Measurements from ENCODE around the gene MS4A2. TPM values are rescaled to one million over a fixed set of nuclear protein-coding genes. Genes with fewer than 3 reads are reported as not detected.
"Not testable (repeated sequence)": the region's sequence is repeated elsewhere in the genome, so short reads cannot be mapped to it uniquely, and the experiment has no call there.

The MS4A2 gene
- polyA plus RNA-seq, 1 donor: 0.37 TPM

DNA sequence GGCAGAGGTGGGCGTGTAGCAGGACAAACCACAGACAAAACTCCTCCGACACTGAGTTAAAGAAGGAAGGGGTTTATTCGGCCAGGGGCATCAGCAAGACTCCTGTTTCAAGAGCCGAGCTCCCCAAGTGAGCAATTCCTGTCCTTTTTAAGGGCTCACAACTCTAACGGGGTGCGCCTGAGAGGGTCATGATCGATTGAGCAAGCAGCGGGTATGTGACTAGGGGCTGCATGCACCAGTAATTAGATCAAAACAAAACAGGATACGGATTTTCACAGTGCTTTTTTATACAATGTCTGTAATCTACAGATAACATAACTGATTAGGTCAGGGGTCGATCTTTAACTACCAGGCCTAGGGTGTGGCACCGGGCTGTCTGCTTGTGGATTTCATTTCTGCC is 12.9 kb downstream of the MS4A2 start:
- not testable (repeated sequence) for DNase-seq (ENCODE audit: low read depth)

GRCh38 chr11:60104471-60105115 is 16.1 kb downstream of the MS4A2 start:
- DNase-seq (ENCODE audit: low read depth): not testable (repeated sequence)

DNA sequence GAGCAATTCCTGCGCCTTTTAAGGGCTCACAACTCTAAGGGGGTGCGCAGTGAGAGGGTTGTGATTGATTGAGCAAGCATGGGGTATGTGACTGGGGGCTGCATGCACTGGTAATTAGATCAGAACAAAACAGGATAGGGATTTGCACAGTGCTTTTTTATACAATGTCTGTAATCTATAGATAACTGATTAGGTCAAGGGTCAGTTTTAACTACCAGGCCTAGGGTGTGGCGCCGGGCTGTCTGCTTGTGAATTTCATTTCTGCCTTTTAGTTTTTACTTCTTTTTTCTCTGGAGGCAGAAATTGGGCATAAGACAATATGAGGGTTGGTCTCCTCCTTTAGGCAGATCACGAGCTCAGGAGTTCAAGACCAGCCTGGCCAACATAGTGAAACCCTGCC is 20.2 kb downstream of the MS4A2 start:
- not testable (repeated sequence) for DNase-seq (ENCODE audit: low read depth)

- no peak for DNase-seq (ENCODE audit: low read depth)
Observed at GRCh38 chr11:60111793-60112192, 23.3 kb downstream of the MS4A2 start.

GRCh38 chr11:60116996-60117790 is 28.7 kb downstream of the MS4A2 start:
- DNase-seq (ENCODE audit: low read depth): no peak

GRCh38 chr11:60118338-60118737 is 29.9 kb downstream of the MS4A2 start:
- DNase-seq (ENCODE audit: low read depth): no peak

DNA sequence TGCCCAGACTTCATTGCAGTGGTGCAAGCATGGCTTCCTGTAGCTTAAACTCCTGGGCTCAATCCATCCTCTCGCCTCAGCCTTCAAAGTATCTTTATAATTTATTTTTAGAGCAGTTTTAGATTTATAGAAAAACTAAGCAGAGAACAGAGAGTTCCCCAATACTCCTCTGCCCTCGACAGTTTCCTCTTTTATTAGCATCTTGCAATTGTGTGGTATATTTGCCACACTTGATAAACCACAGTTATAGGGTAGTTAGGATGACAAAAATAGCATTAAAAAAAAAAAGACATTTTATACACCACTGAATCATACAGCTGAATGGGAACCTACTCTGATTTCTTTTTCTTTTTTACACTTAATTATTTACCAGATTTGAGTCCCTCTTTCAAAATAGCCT is 31.2 kb downstream of the MS4A2 start:
- no peak for DNase-seq (ENCODE audit: low read depth)

DNA sequence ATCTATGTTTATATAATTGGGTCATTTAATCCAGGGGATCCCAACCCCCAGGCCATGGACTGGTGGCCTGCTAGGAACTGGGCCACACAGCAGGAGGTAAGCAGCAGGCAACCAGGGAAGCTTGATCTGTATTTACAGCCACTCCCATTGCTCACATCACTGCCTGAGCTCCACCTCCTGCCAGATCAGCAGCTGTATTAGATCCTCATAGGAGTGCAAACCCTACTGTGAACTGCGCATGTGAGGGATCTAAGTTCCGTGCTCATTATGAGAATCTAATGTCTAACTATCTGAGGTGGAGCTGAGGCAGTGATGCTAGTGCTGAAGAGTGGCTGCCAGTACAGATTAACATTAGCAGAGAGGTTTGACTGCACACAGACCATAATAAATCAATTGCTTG is 32.8 kb downstream of the MS4A2 start:
- DNase-seq (ENCODE audit: low read depth): no peak

DNA sequence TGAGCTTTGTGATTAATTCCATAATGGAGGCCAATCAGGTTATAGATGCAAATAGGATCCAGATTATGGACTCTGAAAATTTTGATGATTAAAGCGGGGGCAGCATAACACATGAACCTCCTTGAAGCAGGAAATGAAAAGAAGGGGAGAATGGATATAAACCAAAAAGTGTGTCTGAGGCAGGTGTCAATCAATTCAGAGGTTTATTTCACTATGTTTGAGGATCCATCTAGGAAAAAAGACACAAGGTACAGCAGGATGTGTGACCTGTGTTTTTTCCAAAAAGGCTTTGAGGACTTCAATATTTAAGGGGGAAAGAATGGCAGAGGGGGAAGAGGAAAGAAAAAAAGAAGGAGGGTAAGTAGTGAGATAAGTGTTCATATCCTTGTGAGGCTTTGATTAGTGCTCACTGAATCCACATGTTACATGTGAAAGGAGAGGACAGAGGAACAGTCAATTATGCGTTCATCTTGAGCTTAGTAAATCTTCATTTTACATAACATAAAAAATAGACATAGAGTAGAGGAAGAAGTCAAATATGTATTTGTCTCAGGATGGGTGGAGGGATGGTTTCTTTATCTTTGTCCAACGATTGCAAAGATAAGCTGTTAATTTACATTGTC is 34.1 kb downstream of the MS4A2 start:
- DNase-seq (ENCODE audit: low read depth): no peak

- no peak for DNase-seq (ENCODE audit: low read depth)
Observed at GRCh38 chr11:60124802-60125432, 36.5 kb downstream of the MS4A2 start.

DNA sequence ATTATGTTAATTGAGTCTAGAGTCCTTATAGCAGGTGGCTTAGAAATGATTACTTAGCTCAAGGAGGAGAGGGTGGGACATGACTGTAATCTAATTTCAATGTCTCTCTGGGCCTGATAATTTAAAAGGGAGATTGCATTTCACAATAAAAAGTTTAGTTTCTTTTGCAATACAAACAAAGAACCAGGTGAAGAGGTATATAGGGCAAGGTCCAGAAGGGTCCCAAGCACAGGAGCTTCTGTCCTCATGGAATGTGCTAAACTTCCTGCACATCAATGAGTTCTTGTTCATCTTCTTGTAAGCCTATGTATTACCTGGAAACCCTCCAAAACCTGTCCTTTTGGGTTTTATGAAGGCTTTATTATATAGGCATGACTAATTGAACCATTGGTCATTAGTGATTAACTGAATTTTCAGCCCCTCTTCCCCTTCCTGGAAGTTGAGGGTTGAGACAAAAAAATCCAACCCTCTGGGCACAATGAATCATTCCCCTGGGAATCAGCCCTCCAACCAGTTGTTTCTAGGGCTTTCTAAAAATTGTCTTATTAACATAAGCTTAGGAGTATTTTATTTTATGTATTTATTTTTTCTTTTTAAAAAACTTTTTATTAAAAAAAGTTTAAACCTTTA is 37.6 kb downstream of the MS4A2 start:
- no peak for DNase-seq (ENCODE audit: low read depth)

DNA sequence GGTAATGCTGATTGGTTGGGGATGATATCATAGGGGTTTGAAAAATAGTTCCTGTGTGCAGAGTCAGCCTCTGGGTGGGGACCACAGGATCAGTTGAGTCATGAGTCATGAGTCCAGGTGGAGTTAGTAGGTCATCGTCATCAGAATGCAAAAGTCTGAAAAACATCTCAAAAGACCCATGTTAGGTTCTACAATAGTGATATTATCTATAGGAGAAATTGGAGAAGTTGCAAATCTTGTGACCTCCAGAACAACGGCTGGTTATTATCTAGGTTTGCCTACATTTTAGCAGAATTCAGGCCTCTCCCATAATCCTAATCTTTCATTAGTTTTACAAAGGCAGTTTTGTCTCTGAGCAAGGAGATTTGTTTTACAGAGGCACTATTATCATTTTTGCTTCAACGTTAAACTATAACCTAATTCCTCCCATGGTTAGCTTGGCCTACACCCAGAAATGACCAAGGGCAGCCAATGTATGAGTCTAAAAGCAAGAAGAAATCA is 38.9 kb downstream of the MS4A2 start:
- DNase-seq (ENCODE audit: low read depth): no peak

GRCh38 chr11:60128376-60128775 is 39.9 kb downstream of the MS4A2 start:
- no peak for DNase-seq (ENCODE audit: low read depth)

- not testable (repeated sequence) for DNase-seq (ENCODE audit: low read depth)
Observed at GRCh38 chr11:60128866-60129265, 40.4 kb downstream of the MS4A2 start.

DNA sequence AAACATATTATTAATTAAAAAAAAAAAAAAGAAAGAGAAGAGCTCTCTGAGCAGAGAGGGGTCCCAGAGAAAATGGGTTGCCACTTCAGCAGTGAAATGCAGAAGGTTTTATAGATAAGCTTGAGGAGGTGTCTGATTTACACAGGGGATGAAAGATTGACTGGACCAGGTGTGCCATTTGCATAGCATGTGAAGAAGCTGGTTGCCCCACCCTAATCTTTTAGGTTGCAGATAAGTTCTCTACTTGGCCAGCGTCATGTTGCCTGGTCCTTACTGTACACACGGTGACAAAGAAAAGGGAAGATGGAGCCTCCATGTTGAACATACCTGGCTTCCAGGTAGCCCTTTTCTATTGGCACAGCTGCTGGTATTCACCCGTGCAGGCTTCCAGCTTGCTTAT is 41.4 kb downstream of the MS4A2 start:
- no peak for DNase-seq (ENCODE audit: low read depth)

DNA sequence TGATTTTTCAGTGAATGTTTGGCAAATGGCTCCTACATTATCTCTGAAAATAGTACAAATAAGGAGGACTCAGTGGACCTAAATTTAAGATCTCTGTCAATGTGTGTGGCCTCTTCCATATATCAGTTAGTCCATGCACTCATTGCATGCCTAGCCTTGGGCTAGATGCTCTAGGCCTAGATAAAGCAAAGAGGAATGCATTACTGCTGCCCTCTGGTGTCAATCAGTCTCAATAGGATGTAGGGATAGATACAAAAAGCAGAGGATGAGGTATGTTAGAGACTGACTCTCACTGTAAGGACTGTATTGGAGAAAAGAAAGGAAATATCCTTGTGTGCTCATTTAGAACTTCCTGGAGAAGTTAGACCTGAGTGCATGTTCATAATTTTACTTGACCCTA is 42.0 kb downstream of the MS4A2 start:
- DNase-seq (ENCODE audit: low read depth): peak; percentile 1

DNA sequence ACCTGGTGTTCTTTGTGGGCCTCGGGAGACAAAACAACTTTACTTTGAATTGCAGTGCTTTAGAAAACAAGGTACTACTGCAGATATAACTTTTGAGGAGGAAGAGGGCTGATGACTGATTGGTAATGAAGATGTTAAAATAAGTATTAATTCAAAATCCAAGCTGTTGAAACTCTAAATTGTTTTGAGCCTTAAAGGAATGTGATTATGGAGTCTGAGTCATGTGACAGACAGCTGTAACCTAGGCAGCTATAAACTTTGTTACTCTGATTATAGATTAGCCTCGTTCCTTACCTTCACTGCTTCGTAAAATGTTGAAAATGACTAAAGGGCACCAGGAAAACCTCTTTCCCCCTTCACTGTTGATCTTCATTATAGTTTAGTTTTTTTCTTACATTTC is 43.4 kb downstream of the MS4A2 start:
- DNase-seq (ENCODE audit: low read depth): no peak

DNA sequence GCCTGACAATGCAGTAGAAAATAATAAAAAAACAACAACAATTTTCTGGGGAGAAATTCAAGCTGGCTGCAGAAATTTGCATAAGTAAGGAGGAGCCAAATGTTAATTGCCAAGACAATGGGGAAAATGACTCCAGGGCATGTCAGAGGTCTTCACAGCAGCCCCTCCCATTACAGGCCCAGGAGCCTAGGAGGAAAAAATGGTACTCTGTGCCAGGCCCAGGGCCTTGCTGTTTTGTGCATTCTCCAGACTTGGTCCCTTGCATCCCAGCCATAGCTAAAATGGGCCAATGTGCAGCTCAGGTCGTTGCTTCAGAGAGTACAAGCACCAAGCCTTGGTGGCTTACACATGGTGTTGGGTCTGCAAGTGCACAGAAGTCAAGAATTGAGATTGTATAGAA is 45.5 kb downstream of the MS4A2 start:
- no peak for DNase-seq (ENCODE audit: low read depth)

- no peak for DNase-seq (ENCODE audit: low read depth)
Observed at GRCh38 chr11:60143768-60144167, 55.3 kb downstream of the MS4A2 start.

GRCh38 chr11:60145677-60146076 is 57.2 kb downstream of the MS4A2 start:
- no peak for DNase-seq (ENCODE audit: low read depth)
